ENCODE results near the gene CEP170.

DNA sequence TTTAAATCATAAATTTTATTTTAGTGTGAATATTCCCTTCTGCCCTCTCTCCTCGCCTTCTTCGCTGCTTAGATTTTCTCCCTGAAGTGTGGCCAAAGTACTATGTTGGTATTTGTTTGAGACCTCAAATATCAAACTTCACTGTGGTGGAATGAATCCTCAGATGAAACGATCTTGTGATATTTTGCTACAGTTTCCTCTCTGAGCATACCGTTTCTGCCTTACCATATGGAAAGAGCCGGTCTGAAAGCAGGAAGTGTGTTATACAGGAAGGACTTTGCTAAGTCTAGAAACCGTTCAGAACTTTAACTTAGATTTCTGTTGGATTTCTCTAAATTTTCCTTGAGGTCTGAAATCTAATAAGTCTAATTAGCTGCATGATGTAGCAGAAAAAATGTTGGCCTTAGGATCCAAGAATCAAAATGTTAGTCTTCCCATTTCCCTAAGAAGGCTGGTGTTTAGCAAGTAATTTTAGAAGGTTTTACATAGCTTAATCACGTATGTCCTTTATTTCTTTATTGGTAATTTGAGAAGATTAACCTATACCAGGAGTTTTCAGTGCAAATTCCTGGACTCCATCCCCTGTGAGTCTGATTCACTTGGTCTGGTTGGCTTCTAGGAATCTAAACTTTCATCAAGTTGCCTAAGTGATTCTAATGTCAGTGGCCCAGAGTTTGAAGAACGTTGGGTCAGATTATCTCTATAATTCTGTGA is 31.5 kb upstream of the CEP170 start:
- TF ChIP-seq, protein P1, sequence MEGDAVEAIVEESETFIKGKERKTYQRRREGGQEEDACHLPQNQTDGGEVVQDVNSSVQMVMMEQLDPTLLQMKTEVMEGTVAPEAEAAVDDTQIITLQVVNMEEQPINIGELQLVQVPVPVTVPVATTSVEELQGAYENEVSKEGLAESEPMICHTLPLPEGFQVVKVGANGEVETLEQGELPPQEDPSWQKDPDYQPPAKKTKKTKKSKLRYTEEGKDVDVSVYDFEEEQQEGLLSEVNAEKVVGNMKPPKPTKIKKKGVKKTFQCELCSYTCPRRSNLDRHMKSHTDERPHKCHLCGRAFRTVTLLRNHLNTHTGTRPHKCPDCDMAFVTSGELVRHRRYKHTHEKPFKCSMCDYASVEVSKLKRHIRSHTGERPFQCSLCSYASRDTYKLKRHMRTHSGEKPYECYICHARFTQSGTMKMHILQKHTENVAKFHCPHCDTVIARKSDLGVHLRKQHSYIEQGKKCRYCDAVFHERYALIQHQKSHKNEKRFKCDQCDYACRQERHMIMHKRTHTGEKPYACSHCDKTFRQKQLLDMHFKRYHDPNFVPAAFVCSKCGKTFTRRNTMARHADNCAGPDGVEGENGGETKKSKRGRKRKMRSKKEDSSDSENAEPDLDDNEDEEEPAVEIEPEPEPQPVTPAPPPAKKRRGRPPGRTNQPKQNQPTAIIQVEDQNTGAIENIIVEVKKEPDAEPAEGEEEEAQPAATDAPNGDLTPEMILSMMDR (IDR thresholded peaks at IDR 0.05 in 2 of 3, conservative IDR thresholded peaks at IDR 0.05 in 1 of 3; ENCODE audit: borderline replicate concordance in 1 of 3, insufficient read depth in 1 of 3, low read depth in 2 of 3, low read length in 2 of 3) = no peak
- no peak for TF ChIP-seq RAD21 (IDR thresholded peaks at IDR 0.05; ENCODE audit: low read depth)
- TF ChIP-seq, protein P2, sequence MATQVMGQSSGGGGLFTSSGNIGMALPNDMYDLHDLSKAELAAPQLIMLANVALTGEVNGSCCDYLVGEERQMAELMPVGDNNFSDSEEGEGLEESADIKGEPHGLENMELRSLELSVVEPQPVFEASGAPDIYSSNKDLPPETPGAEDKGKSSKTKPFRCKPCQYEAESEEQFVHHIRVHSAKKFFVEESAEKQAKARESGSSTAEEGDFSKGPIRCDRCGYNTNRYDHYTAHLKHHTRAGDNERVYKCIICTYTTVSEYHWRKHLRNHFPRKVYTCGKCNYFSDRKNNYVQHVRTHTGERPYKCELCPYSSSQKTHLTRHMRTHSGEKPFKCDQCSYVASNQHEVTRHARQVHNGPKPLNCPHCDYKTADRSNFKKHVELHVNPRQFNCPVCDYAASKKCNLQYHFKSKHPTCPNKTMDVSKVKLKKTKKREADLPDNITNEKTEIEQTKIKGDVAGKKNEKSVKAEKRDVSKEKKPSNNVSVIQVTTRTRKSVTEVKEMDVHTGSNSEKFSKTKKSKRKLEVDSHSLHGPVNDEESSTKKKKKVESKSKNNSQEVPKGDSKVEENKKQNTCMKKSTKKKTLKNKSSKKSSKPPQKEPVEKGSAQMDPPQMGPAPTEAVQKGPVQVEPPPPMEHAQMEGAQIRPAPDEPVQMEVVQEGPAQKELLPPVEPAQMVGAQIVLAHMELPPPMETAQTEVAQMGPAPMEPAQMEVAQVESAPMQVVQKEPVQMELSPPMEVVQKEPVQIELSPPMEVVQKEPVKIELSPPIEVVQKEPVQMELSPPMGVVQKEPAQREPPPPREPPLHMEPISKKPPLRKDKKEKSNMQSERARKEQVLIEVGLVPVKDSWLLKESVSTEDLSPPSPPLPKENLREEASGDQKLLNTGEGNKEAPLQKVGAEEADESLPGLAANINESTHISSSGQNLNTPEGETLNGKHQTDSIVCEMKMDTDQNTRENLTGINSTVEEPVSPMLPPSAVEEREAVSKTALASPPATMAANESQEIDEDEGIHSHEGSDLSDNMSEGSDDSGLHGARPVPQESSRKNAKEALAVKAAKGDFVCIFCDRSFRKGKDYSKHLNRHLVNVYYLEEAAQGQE (IDR thresholded peaks at IDR 0.05; ENCODE audit: low read depth) = no peak
